ENCODE results near the gene ENGASE.
"Not testable (repeated sequence)": the region's sequence is repeated elsewhere in the genome, so short reads cannot be mapped to it uniquely, and the experiment has no call there.

Gene ENGASE

DNA sequence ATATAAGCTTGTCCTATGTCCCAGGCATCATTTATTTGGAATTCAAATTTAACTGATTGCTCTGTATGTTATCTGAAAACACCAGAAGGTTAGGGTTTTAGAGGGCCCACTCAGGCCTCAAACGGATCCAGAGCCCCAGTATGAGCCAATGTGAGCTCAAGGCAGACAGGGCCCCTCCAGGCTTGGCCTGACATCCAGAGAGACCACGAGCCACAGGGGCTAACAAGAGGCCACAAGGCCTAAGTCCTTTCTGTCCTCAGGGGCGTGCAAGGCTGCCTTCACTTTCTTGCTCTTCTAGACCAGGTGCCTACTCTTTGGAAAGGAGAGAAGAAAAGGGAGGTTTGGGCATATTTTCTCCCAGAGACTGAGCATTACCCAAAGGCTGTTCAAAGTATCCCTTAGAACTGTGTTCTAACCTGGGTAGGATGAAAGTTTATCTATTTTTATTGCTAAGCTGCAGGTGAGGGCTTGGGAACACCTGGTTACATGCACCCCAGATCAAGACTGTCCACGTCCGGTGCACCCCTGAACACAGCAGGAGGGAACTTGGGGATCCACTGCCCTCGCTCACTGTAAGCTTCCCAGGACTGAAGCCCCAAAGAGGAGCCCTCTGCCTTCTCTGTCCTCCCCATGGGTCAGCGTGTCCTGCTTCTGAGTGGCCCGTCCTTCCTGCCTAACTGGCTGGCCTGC, 1.5 kb upstream of the ENGASE start:
- DNase-seq: no peak
- in situ Hi-C loops (cut with HindIII; ENCODE audit: low pct_ligation_motif_present, low pct_unique_long_range_greater_than_20kb, low sequenced_read_pairs): no loop called here

DNA sequence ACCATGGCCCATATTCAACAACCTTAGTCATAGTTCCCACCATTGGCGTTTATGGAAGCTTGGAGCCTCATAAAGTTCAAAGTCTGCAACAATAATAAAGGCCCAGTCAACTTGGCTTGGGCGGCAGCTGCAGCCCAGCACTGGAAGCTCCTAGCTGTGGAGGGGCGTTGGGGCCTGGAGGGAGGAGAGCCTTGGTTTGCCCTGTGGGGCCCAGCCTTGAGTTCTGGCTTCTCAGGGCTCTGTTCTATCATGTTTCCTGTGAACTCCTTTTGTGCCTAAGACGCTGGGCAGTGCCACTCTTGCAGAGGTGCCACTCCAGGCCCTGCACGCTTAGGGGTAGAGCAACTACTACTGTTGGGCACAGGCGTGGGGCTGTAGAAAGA, 927 bp upstream of the ENGASE start:
- in situ Hi-C loops (cut with HindIII; ENCODE audit: low pct_ligation_motif_present, low pct_unique_long_range_greater_than_20kb, low sequenced_read_pairs): no loop called here
- no peak for DNase-seq

GRCh38 chr17:79074121-79074648, 439 bp upstream of the ENGASE start:
- in situ Hi-C loops (cut with HindIII; ENCODE audit: low pct_ligation_motif_present, low pct_unique_long_range_greater_than_20kb, low sequenced_read_pairs); DNase-seq: not testable (repeated sequence)

DNA sequence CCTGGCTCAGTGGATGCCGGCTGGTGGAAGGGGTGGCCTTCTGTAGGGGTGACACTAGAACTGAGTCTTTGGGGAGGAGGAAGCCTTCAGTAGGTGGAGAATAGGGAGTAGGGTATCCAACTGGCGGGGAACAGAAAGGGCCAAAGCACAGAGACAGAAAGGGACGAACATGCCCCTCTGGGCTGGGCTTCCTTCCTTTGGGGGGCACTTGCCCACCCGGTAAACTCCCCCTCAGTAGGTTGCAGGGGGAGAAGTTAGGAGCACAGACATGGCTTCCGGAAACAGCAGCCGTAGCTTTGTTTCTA, 774 bp downstream of the ENGASE start:
- DNase-seq: no peak
- in situ Hi-C loops (cut with HindIII; ENCODE audit: low pct_ligation_motif_present, low pct_unique_long_range_greater_than_20kb, low sequenced_read_pairs): no loop called here

GRCh38 chr17:79075861-79076406, 1.3 kb downstream of the ENGASE start:
- DNase-seq: no peak
- in situ Hi-C loops (cut with HindIII; ENCODE audit: low pct_ligation_motif_present, low pct_unique_long_range_greater_than_20kb, low sequenced_read_pairs): no loop called here

- in situ Hi-C loops (cut with HindIII; ENCODE audit: low pct_ligation_motif_present, low pct_unique_long_range_greater_than_20kb, low sequenced_read_pairs): no loop called here
- DNase-seq: no peak
These were observed 3.0 kb downstream of the ENGASE start for GRCh38 chr17:79077587-79077986.

DNA sequence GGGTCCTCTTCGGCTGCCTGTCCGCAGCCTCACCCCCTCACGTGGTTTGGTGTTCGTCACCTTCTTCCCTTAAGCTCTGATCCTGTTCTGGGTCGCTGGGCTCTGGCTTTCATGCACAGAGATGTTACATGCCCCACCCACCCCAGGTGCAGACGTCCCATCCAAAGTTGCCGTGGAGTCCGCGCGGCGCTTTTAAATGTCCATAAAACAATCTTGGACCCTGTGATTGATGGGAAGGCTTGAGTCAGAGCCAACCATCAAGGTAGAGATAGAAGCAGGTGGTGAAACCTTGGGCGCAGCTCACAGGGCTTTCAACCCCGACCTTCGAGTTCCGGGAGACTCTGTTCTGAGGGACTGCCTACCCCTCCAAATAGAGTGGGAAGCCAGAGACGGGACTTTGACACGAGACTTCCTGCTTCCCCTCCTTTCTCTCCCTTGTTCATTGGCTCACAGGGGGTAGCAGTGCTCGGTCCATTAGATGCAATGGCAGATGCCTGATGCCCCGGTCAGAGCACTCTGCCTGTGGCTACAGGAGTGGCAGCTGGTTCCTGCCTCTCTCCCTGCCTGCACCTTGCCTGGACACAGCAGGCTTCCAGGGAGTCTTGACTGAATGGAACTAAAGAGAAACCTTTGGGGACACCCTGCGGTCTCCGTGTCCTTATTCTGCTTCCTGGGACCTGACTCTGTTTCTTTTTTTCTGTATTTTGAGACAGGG, 4.0 kb downstream of the ENGASE start:
- in situ Hi-C loops (cut with HindIII; ENCODE audit: low pct_ligation_motif_present, low pct_unique_long_range_greater_than_20kb, low sequenced_read_pairs): no loop called here
- DNase-seq: no peak

- no peak for DNase-seq
- in situ Hi-C loops (cut with HindIII; ENCODE audit: low pct_ligation_motif_present, low pct_unique_long_range_greater_than_20kb, low sequenced_read_pairs): no loop called here
These were observed 5.0 kb downstream of the ENGASE start for GRCh38 chr17:79079421-79080200.

DNA sequence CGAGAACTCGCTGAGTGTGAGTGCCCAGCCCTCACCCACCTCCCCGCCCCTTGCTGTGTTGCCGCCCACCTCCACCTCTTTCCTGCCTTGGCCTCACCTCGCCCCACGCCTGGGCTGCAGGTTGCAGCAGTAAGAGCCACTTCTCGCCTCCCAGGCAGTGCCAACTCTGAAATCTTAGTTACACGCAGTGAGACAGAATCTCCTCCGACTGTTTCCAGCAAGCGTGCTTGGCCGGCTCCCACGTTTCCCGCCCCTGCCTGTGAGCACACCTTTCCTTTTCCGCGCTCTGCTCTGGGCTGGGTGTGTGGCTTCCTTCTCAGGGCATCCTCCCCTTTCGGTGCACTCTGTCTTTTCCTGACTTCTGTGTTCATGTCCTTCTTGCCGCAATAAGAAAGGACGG, 5.7 kb downstream of the ENGASE start:
- in situ Hi-C loops (cut with HindIII; ENCODE audit: low pct_ligation_motif_present, low pct_unique_long_range_greater_than_20kb, low sequenced_read_pairs): no loop called here
- no peak for DNase-seq

- no peak for DNase-seq
- in situ Hi-C loops (cut with HindIII; ENCODE audit: low pct_ligation_motif_present, low pct_unique_long_range_greater_than_20kb, low sequenced_read_pairs): no loop called here
These were observed 6.2 kb downstream of the ENGASE start for GRCh38 chr17:79080761-79081290.

DNA sequence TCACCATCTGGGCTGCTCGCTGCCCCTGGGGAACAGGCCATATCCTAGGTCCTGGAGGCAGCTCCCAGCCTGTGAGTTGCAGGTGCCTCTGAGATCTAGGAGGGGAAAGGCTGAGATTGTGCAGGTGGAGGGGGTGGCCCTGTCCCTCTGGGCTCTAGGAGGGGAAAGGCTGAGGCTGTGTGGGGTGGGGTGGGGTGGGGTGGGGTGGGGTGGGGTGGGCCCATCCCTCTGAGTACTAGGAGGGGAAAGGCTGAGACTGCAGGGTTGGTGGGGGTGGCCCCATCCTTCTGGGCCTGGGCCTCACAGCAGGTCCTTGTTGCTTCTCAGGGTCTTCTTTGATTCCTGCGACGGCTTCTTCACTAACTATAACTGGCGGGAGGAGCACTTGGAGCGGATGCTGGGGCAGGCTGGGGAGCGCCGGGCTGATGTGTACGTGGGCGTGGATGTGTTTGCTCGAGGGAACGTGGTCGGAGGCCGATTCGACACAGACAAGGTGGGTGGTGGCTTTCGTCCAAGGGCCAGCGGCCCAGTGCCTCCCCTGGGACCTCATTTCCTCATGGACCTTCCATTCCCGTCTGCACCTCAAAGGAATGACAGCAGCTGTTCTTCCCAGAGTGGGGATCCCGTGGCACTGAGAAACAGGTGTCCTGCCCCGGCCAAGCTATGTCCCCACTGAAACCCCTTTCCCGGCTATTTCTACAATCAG, 7.1 kb downstream of the ENGASE start:
- in situ Hi-C loops (cut with HindIII; ENCODE audit: low pct_ligation_motif_present, low pct_unique_long_range_greater_than_20kb, low sequenced_read_pairs): no loop called here
- DNase-seq: no peak

GRCh38 chr17:79082311-79083190, 7.9 kb downstream of the ENGASE start:
- DNase-seq: peak; percentile 44
- in situ Hi-C loops (cut with HindIII; ENCODE audit: low pct_ligation_motif_present, low pct_unique_long_range_greater_than_20kb, low sequenced_read_pairs): no loop called here

GRCh38 chr17:79083191-79083971, 8.8 kb downstream of the ENGASE start:
- DNase-seq: no peak
- in situ Hi-C loops (cut with HindIII; ENCODE audit: low pct_ligation_motif_present, low pct_unique_long_range_greater_than_20kb, low sequenced_read_pairs): no loop called here

DNA sequence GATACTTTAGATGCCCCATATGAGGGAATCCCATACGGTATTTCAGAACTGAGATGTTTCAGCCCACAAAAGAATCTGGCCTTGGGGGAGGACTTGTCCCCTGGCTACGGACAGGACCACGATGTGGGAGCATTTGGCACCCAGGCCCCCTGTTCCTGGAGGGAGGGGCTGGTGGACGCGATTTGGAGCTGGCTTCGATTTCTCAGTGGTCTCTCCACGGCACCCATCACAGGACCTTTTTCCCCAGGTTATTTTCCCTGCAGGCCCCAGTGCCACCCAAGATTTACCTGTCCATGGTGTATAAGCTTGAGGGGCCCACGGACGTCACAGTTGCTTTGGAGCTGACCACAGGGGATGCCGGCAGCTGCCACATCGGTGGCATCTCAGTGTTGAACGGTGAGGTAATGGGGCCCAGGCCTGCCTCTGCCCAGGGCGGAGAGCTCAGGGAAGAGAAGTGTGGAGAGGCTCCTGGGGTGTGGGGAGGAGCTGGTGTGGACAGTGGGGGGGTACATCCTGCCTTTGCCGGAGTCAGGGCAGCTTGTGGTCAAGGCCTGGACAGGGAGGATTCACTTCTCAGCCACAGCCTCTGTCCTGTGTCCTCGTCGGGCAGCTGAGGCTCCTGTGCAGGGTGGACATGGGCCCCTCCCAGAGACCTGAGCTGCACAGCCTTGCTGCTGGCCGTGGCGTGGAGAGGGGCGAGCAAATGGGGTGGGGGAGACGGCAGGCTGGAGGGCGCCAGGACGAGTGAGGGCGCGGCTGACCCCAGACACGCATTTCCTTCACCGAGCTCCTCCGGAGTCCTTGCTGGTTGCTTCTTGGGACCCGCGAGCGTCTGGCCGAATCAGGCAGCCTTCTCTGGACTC, 9.9 kb downstream of the ENGASE start:
- in situ Hi-C loops (cut with HindIII; ENCODE audit: low pct_ligation_motif_present, low pct_unique_long_range_greater_than_20kb, low sequenced_read_pairs): no loop called here
- DNase-seq: no peak

GRCh38 chr17:79085154-79085920, 10.7 kb downstream of the ENGASE start:
- DNase-seq: no peak
- in situ Hi-C loops (cut with HindIII; ENCODE audit: low pct_ligation_motif_present, low pct_unique_long_range_greater_than_20kb, low sequenced_read_pairs): no loop called here
